NCI-H460 (cell line): ENCODE data around the gene HTT-AS. TPM values are rescaled to one million over a fixed set of nuclear protein-coding genes. Genes with fewer than 3 reads are reported as not detected.

Experiments
- DNase-seq: peaks from one replicate; pipeline ENCODE4 v3.0.0-alpha.2; 2016; ENCODE audit warnings: low read depth; ENCODE audit errors: extremely low read depth
- small RNA-seq, 2 experiments: library from RNA; depleted of rRNA; stranded (forward); fragments of <200 nt; gene quantifications; one replicate each; pipeline ENCODE3, GENCODE V24; 2014
- total RNA-seq: library from RNA; depleted of rRNA; stranded (reverse); fragments of >200 nt; shearing (Covaris generic); gene quantifications from 2 replicates; pipeline ENCODE4 v1.2.3, GENCODE V29; 2014; rRNA removed

HTT-AS gene
- total RNA-seq, 1 experiment from 2014 or later = not detected

DNA sequence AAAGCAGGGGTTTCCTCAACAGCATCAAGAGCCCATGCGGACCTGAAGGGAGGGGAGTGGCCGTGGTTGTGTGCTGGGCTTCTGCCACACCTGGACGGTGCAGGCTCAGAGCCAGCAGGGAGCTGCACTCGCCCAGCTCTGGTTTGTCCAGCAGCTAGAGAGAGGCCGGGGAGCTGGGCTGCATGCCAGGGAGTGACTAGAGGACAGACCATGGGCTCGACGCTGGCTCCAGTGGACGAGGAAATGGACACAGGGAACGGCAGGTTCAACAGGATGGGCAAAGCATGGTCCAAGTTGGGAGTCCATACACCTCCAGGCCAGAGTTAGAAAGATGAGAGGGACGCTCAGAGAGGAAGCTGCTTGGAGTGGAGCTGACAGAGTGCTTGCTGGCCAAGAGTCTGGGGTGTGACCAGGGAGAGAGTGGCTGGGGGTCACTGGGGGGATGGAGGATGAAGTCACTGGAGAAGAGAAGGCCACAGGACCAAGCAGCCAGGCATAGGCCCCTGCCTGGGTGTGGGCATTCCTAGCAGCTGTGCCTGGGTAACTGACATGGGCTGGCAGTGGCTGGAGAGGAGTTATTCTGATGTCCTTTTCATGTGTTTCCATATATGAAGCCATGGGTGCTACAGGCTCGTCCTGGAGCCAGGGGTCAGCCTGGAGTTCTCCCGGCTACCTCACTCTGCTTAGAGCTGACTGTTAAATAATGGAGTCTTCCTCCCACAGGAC, 42.8 kb downstream of the HTT-AS start:
- DNase-seq = no peak

DNA sequence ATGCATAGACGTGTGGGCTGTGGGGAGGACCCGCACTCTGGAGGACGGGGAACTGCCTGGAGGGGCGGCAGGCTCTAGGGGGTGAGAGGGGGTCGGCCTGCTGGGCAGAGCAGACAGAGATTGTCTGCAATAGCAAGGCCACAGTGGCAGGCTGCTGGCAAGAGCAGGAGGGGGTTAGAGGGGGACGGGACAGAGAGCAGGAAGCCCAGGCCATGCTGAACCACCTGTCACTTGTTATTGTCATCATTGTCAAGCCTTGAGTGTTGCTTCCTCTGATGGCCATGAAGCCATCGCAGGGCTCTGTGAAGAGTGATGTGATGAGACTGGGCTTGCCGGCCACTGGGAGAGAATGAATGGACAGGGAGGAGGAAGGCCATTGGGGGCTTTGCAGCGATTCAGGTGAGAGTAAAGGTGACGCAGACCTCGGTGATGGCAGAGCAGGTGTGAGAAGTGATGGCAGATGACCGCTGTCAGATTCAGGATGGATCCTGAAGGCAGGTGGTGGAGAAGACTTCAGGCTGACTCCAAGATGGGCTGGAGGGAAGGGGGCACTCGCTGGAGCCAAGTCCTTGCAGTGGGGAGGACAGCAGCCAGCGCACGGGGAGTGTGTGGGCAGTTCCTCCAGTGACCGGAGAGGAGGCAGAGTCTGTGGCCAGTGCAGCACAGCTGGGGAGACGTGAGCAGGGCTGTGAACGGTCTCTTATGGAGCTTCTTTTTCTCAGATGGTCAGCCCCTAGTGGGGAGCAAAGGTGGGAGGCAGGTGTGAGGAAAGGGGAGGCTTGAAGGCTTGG, 43.6 kb downstream of the HTT-AS start:
- DNase-seq = no peak

DNA sequence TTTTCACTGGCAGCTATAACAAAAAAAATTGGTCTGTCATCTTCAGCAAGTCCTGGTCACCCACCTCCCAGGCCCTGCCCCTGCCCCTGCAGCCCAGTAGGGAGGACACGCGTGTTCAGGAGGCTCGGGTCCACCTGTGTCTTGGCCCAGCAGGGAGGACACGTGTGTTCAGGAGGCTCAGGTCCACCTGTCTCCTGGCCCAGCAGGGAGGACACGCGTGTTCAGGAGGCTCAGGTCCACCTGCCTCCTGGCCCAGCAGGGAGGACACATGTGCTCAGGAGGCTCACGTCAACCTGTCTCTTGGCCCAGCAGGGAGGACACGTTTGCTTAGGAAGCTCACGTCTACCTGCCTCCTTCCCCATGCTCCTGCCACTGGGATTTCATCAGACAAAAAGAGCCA, 44.9 kb downstream of the HTT-AS start:
- no peak for DNase-seq

- DNase-seq = no peak
These were observed 47.8 kb downstream of the HTT-AS start for GRCh38 chr4:3026540-3026939.

- no peak for DNase-seq
These were observed 48.5 kb downstream of the HTT-AS start for GRCh38 chr4:3025881-3026280.

DNA sequence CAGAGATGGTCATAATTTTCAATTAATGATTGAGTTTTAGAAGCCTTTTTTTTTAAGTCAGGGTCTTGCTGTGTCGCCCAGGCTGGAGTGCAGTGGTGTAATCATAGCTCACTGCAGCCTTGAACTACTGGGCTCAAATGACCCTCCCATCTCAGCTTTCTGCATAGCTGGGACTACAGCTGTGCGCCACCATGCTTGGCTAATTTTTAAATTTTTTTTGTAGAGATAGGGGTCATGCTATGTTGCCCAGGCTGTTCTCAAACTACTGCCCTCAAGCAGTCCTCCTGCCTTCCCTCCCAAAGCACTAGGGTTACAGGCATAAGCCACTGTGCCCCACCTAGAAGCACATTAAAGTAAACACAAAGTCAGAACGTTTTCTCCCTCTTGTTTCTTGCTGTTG, 51.7 kb downstream of the HTT-AS start:
- DNase-seq = no peak

DNA sequence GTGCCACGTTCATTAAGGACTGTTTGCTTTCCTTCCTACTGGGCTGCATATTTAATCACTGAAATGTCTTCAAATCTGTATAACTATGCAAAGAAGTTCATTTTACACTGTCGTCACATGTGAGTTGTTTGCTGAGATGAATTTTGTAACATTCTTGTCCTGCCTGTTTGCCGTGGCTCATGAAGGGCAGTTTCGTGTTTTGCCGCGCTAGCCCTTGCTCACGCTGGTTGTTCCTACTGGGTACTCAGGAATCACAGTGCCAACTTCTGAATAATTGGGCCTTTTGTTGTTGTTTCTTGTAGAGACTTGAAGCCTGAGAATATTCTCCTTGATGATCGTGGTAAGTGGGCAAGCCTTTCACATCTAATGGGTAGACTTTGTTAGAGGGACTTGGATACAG, 52.2 kb downstream of the HTT-AS start:
- DNase-seq = no peak

DNA sequence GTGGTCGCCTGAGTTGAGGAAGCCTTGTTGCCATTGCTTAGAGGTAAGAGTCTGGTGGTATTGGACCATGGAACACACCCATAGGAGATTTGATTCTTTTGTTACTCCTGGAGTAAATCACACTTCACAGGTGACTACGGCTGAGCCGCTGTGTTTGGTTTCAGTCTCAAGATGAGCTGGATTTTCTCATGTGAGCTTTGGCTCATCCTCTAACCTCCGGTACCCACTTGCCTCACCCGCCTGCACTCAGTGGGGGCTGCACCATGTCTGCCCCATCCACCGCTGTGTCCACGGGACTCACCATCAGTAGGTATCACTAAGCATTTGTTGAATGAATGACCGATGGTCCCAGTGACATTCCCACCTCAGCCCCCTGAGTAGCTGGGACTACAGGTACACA, 52.7 kb downstream of the HTT-AS start:
- DNase-seq = no peak

- no peak for DNase-seq
These were observed 53.2 kb downstream of the HTT-AS start for GRCh38 chr4:3021127-3021526.

GRCh38 chr4:3019145-3019846, 55.0 kb downstream of the HTT-AS start:
- DNase-seq = no peak

- no peak for DNase-seq
These were observed 56.8 kb downstream of the HTT-AS start for GRCh38 chr4:3017504-3017903.

GRCh38 chr4:3016961-3017360, 57.4 kb downstream of the HTT-AS start:
- no peak for DNase-seq

DNA sequence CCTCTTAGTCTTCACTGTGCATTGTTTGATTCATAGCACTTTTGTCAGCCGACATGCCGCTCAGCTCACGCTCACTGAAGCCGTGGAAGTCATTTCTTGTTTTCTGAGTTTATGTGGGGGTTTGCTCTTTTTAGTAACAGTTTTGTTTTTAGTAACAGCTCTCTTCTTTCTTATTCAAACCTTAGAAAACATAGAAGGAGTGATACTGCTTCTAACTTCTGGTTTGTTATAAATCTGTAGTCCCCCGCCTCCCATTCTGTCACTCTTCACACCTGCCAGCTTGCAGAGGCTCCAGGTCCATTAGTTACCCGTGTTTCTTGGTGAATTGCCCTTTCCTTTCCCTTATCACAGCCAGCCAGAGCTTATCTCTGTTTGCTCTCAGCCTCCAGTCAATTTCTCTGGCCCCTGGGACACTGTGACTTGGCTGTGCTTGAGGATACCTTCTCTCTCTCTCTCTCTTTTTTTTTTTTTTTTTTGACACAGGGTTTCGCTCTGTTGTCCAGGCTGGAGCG, 60.4 kb downstream of the HTT-AS start:
- DNase-seq = no peak

Small RNA genes within 50 kb of the gene (small RNA-seq; reads per million reads assigned to genes)
- 0 reads per million in 2 experiments for gene RF02134
- 0 reads per million in 2 experiments for gene RF02135
- gene RNU6-204P = 0 to 0.12 reads per million in 2 experiments

Other genes with a start within 250 kb of the HTT-AS start
- 71.6 and 81.8 TPM in 2 replicates for gene ADD1, start 230.7 kb downstream of the HTT-AS start, total RNA-seq
- gene NOP14, start 111.1 kb downstream of the HTT-AS start, total RNA-seq = 28.6 and 37.1 TPM in 2 replicates
- 1.3 and 2.4 TPM in 2 replicates for gene GRK4, start 111.0 kb downstream of the HTT-AS start, total RNA-seq
- gene HTT, start 143 bp upstream of the HTT-AS start, total RNA-seq = 14.6 and 17.6 TPM in 2 replicates
- gene MSANTD1, start 174.6 kb upstream of the HTT-AS start, total RNA-seq = 0.20 and 0.32 TPM in 2 replicates
- 7.9 and 8.4 TPM in 2 replicates for gene RGS12, start 218.5 kb upstream of the HTT-AS start, total RNA-seq